GM23338 (cell line): ENCODE results near the gene MAP1S. TPM values are rescaled to one million over a fixed set of nuclear protein-coding genes. Genes with fewer than 3 reads are reported as not detected.

Experiments used
- ATAC-seq: fragments of 200-7000 bp; cut with Tn5 transposase; 3 replicates; pipeline ENCODE4 v1.9.1; 2020
- DNase-seq: peaks from one replicate; pipeline ENCODE4 v3.0.0-alpha.2; 2015; ENCODE audit warnings: low spot score
- H2AFZ ChIP-seq: fragments of 200-600 bp; sonication (generic); 2 replicates; pipeline ENCODE4 v1.8.0; 2016; ENCODE audit warnings: antibody characterized with exemption, mild to moderate bottlenecking, moderate library complexity
- H3F3A ChIP-seq: fragments of 200-600 bp; sonication (generic); replicated peaks from 2 replicates; pipeline ENCODE4 v1.8.0; 2017; ENCODE audit warnings: antibody characterized with exemption, mixed run types, low read depth
- H3K27ac ChIP-seq: fragments of 200-600 bp; sonication (generic); 2 replicates; pipeline ENCODE4 v1.6.1; 2016; ENCODE audit warnings: low read depth
- H3K27me3 ChIP-seq: fragments of 200-600 bp; sonication (generic); 2 replicates; pipeline ENCODE4 v1.8.0; 2016; ENCODE audit warnings: mild to moderate bottlenecking, mixed run types, moderate library complexity; ENCODE audit not compliant: insufficient read depth
- H3K36me3 ChIP-seq: fragments of 200-600 bp; sonication (generic); 2 replicates; pipeline ENCODE4 v1.8.0; 2016; ENCODE audit warnings: mild to moderate bottlenecking; ENCODE audit not compliant: insufficient read depth
- H3K4me1 ChIP-seq: fragments of 200-600 bp; sonication (generic); 2 replicates; pipeline ENCODE4 v1.8.0; 2016; ENCODE audit warnings: mild to moderate bottlenecking, moderate library complexity; ENCODE audit not compliant: insufficient read depth
- H3K4me2 ChIP-seq: fragments of 200-600 bp; sonication (generic); 2 replicates; pipeline ENCODE4 v1.7.1; 2017; ENCODE audit warnings: mixed run types
- H3K4me3 ChIP-seq: fragments of 200-600 bp; sonication (generic); 2 replicates; pipeline ENCODE4 v1.6.1; 2016; ENCODE audit warnings: mixed run types
- H3K79me2 ChIP-seq: fragments of 200-600 bp; sonication (generic); replicated peaks from 2 replicates; pipeline ENCODE4 v1.8.0; 2017; ENCODE audit warnings: mild to moderate bottlenecking; ENCODE audit not compliant: insufficient read depth
- H3K9me2 ChIP-seq: fragments of 200-600 bp; sonication (generic); 2 replicates; pipeline ENCODE4 v1.8.0; 2017; ENCODE audit not compliant: insufficient read depth
- H4K20me1 ChIP-seq: fragments of 200-600 bp; sonication (generic); replicated peaks from 2 replicates; pipeline ENCODE4 v1.8.0; 2017; ENCODE audit warnings: mild to moderate bottlenecking; ENCODE audit not compliant: insufficient read depth
- H3K27ac Mint-ChIP-seq: 2 replicates; pipeline ENCODE4 v1.8.0; 2020; ENCODE audit warnings: inconsistent platforms, mild to moderate bottlenecking, moderate library complexity, mixed read lengths
- H3K27me3 Mint-ChIP-seq: 3 replicates; pipeline ENCODE4 v1.8.0; 2022; ENCODE audit warnings: low read depth, mild to moderate bottlenecking, moderate library complexity, mixed read lengths, inconsistent platforms; ENCODE audit not compliant: insufficient read depth, poor library complexity
- H3K36me3 Mint-ChIP-seq: 3 replicates; pipeline ENCODE4 v1.8.0; 2021; ENCODE audit warnings: low read depth, mild to moderate bottlenecking, inconsistent platforms, moderate library complexity, mixed read lengths
- H3K4me1 Mint-ChIP-seq: 3 replicates; pipeline ENCODE4 v1.8.0; 2020; ENCODE audit warnings: mild to moderate bottlenecking, inconsistent platforms, mixed read lengths
- H3K4me3 Mint-ChIP-seq: 3 replicates; pipeline ENCODE4 v1.8.0; 2021; ENCODE audit warnings: moderate library complexity, mild to moderate bottlenecking, inconsistent platforms, mixed read lengths
- H3K9me3 Mint-ChIP-seq: 3 replicates; pipeline ENCODE4 v1.8.0; 2020; ENCODE audit warnings: moderate library complexity, mild to moderate bottlenecking, inconsistent platforms, mixed read lengths
- EZH2 ChIP-seq: fragments of 200-600 bp; sonication (generic); IDR thresholded peaks from one replicate; pipeline ENCODE4 v1.8.0; 2017; ENCODE audit warnings: antibody characterized with exemption, mild to moderate bottlenecking, low read depth; ENCODE audit not compliant: unreplicated experiment
- EZH2phosphoT487 ChIP-seq: fragments of 200-600 bp; sonication (generic); IDR thresholded peaks from one replicate; pipeline ENCODE4 v1.8.1; 2018; ENCODE audit warnings: antibody characterized with exemption; ENCODE audit not compliant: unreplicated experiment
- JUNB ChIP-seq: IDR thresholded peaks from one replicate; pipeline ENCODE4 v1.6.1; 2016; ENCODE audit warnings: antibody characterized with exemption; ENCODE audit not compliant: unreplicated experiment
- NANOG ChIP-seq: IDR thresholded peaks from 2 replicates; pipeline ENCODE4 v1.6.1; 2016; ENCODE audit warnings: antibody characterized with exemption, borderline replicate concordance
- POLR2AphosphoS5 ChIP-seq: IDR thresholded peaks from 2 replicates; pipeline ENCODE4 v1.6.1; 2016; ENCODE audit warnings: antibody characterized with exemption, low read depth
- STAT1 ChIP-seq: IDR thresholded peaks from one replicate; pipeline ENCODE4 v1.6.1; 2016; ENCODE audit warnings: antibody characterized with exemption; ENCODE audit not compliant: unreplicated experiment
- ZNF114 ChIP-seq: fragments of 250-450 bp; sonication (Bioruptor Pico); IDR thresholded peaks from 2 replicates; pipeline ENCODE4 v1.5.0; 2020; ENCODE audit warnings: mild to moderate bottlenecking, moderate library complexity
- polyA plus RNA-seq: library from polyadenylated mRNA; unstranded; fragments of >200 nt; fragmentation: Nextera tagmentation; extraction: Ambion mirVana; gene quantifications from 2 replicates; pipeline ENCODE4 v1.2.1, GENCODE V29; 2016
- total RNA-seq: library from RNA; depleted of rRNA; stranded (reverse); fragments of >200 nt; shearing (Covaris generic); gene quantifications from 2 replicates; pipeline ENCODE4 v1.2.3, GENCODE V29; 2014
- TF ChIP-seq, protein P1 (sequence below), 2 experiments: fragments of 200-600 bp in 1 of 2; sonication (generic) in 1 of 2; conservative IDR thresholded peaks; 2 replicates each; pipeline versions ENCODE4 v1.5.1 to v1.6.1; 2016 to 2017; ENCODE audit warnings: antibody characterized with exemption in 2 of 2, low read depth in 2 of 2, mild to moderate bottlenecking in 2 of 2, moderate library complexity in 1 of 2
- TF ChIP-seq, protein P2 (sequence below): IDR thresholded peaks from one replicate; pipeline ENCODE4 v1.6.1; 2018; ENCODE audit warnings: antibody characterized with exemption; ENCODE audit not compliant: unreplicated experiment

MAP1S gene
- total and polyA plus RNA-seq, 2 experiments from 2014 or later = 102 to 104 TPM

DNA sequence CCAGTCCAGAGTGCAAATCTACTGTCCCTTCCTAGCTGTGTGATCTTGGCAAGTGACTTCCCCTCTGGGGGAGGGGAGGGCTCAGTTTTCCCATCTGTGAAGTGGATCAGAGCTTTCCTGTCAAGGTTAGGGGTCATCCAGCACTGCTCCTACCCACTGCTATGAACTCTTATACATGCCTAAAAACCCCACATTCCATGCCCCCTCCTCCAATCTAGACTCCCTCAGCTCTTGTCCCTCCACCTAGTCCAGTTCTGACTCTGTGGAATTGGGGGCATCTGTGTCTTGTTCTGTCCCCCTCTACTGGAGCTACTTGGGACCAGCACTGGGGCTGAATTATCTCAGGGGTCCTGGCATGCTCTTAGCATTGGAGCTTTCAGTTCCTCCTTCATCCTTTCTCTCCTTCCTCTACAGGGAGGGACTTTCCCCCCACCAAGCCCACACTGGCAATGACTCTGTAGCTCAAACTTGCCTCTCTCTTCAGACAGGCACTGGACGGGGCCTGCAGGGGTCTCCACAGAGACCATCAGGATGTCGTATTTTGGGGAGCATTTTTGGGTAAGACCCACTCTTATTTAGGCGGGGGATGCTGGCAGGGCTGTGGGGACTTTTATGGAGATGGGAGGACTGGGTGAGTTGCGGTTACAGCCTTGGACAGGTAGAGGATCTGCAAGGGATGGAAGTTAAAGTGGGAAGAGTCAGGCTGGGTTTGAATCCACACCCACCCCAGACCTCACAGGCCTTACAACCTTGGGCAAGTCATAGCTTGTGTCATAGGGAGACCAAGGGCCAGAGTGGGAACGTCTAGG lies 35.6 kb downstream of the MAP1S start:
- ATAC-seq (no peak), DNase-seq (no peak)
- H4K20me1 ChIP-seq = no peaks in the 10 kb centered on the region
- peaks cover 15% of the 10 kb centered on the region for H3K4me1 Mint-ChIP-seq
- H3K4me3 Mint-ChIP-seq = no peak overlapping the region; the same call in 2 of the 3 replicates
- H3K27me3 ChIP-seq = no peaks in the 10 kb centered on the region
- peaks cover 4% of the 10 kb centered on the region for H3K27me3 Mint-ChIP-seq
- peaks cover 4% of the 10 kb centered on the region; the same call in 1 of the 3 replicates for H3K36me3 Mint-ChIP-seq
- no peak overlapping the region for H3K4me3 ChIP-seq
- H3K9me2 ChIP-seq = no peaks in the 10 kb centered on the region
- H3K9me3 Mint-ChIP-seq = no peaks in the 10 kb centered on the region
- TF ChIP-seq ZNF114 (CRISPR knock-in tag) = no peak
- TF ChIP-seq, protein P1, sequence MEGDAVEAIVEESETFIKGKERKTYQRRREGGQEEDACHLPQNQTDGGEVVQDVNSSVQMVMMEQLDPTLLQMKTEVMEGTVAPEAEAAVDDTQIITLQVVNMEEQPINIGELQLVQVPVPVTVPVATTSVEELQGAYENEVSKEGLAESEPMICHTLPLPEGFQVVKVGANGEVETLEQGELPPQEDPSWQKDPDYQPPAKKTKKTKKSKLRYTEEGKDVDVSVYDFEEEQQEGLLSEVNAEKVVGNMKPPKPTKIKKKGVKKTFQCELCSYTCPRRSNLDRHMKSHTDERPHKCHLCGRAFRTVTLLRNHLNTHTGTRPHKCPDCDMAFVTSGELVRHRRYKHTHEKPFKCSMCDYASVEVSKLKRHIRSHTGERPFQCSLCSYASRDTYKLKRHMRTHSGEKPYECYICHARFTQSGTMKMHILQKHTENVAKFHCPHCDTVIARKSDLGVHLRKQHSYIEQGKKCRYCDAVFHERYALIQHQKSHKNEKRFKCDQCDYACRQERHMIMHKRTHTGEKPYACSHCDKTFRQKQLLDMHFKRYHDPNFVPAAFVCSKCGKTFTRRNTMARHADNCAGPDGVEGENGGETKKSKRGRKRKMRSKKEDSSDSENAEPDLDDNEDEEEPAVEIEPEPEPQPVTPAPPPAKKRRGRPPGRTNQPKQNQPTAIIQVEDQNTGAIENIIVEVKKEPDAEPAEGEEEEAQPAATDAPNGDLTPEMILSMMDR (conservative IDR thresholded peaks at IDR 0.05; ENCODE audit: low read depth in 2 of 2) = peak in 1 of 2 experiments; percentile 15; a peak in 2 of 4 replicates
- no peak overlapping the region for H3K27ac Mint-ChIP-seq
- H3K36me3 ChIP-seq = no peaks in the 10 kb centered on the region
- H3K4me2 ChIP-seq = no peak overlapping the region
- no peak overlapping the region for H3K27ac ChIP-seq
- 0 out of 2 replicates have a peak, but pooled peaks cover 2% of the 10 kb centered on the region for H3F3A ChIP-seq
- H3K4me1 ChIP-seq = no peaks in the 10 kb centered on the region; the same call in 1 of the 2 replicates
- H2AFZ ChIP-seq = no peak overlapping the region
- no peaks in the 10 kb centered on the region for H3K79me2 ChIP-seq

DNA sequence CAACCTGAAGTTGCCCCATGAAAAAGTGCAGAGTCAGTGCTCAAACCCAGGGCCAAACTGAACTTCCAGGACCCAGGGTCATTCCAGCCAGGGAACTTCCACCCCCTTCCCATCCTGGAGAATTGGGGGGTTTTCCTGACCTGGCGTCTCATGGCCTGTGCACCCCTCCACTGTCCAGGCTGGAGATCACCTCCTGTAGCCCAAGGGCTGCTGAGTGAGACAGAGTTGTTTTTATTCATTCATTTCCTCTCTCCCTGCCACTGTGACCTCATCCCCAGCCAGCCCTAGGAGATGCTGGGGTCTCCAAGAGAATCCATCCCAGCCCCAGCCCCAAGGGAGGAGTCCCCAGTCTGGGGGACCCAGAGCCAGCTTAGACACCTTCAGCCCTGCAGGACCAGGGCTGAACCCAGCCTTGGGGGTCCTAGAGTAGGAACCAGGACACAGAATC lies 36.2 kb downstream of the MAP1S start:
- no peaks in the 10 kb centered on the region for H3K9me2 ChIP-seq
- no peak overlapping the region for H3K4me2 ChIP-seq
- peaks cover 4% of the 10 kb centered on the region; the same call in 1 of the 3 replicates for H3K36me3 Mint-ChIP-seq
- H3K4me3 Mint-ChIP-seq = no peak overlapping the region; the same call in 2 of the 3 replicates
- no peaks in the 10 kb centered on the region for H3K9me3 Mint-ChIP-seq
- H3K27ac Mint-ChIP-seq = no peak overlapping the region; the same call in 1 of the 2 replicates
- H3K4me3 ChIP-seq = no peak overlapping the region
- no peaks in the 10 kb centered on the region for H3K79me2 ChIP-seq
- no peak overlapping the region for H3K27ac ChIP-seq
- no peaks in the 10 kb centered on the region; the same call in 1 of the 2 replicates for H3K4me1 ChIP-seq
- H3F3A ChIP-seq = 0 out of 2 replicates have a peak, but pooled peaks cover 2% of the 10 kb centered on the region
- H2AFZ ChIP-seq = no peak overlapping the region
- peaks cover 4% of the 10 kb centered on the region for H3K27me3 Mint-ChIP-seq
- no peak for DNase-seq
- H3K4me1 Mint-ChIP-seq = peaks cover 15% of the 10 kb centered on the region
- H3K36me3 ChIP-seq = no peaks in the 10 kb centered on the region
- no peaks in the 10 kb centered on the region for H4K20me1 ChIP-seq
- no peak for ATAC-seq
- H3K27me3 ChIP-seq = no peaks in the 10 kb centered on the region
- TF ChIP-seq, protein P2, sequence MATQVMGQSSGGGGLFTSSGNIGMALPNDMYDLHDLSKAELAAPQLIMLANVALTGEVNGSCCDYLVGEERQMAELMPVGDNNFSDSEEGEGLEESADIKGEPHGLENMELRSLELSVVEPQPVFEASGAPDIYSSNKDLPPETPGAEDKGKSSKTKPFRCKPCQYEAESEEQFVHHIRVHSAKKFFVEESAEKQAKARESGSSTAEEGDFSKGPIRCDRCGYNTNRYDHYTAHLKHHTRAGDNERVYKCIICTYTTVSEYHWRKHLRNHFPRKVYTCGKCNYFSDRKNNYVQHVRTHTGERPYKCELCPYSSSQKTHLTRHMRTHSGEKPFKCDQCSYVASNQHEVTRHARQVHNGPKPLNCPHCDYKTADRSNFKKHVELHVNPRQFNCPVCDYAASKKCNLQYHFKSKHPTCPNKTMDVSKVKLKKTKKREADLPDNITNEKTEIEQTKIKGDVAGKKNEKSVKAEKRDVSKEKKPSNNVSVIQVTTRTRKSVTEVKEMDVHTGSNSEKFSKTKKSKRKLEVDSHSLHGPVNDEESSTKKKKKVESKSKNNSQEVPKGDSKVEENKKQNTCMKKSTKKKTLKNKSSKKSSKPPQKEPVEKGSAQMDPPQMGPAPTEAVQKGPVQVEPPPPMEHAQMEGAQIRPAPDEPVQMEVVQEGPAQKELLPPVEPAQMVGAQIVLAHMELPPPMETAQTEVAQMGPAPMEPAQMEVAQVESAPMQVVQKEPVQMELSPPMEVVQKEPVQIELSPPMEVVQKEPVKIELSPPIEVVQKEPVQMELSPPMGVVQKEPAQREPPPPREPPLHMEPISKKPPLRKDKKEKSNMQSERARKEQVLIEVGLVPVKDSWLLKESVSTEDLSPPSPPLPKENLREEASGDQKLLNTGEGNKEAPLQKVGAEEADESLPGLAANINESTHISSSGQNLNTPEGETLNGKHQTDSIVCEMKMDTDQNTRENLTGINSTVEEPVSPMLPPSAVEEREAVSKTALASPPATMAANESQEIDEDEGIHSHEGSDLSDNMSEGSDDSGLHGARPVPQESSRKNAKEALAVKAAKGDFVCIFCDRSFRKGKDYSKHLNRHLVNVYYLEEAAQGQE = no peak
- no peak for TF ChIP-seq NANOG
- TF ChIP-seq STAT1 = no peak
- TF ChIP-seq EZH2phosphoT487 = no peak
- TF ChIP-seq EZH2 = no peak
- TF ChIP-seq JUNB = no peak
- TF ChIP-seq ZNF114 (CRISPR knock-in tag) = no peak
- TF ChIP-seq POLR2AphosphoS5 = no peak
